ENCODE data around the gene EIF3CL.
"Not testable (repeated sequence)": the region's sequence is repeated elsewhere in the genome, so short reads cannot be mapped to it uniquely, and the experiment has no call there.

Gene EIF3CL, protein sequence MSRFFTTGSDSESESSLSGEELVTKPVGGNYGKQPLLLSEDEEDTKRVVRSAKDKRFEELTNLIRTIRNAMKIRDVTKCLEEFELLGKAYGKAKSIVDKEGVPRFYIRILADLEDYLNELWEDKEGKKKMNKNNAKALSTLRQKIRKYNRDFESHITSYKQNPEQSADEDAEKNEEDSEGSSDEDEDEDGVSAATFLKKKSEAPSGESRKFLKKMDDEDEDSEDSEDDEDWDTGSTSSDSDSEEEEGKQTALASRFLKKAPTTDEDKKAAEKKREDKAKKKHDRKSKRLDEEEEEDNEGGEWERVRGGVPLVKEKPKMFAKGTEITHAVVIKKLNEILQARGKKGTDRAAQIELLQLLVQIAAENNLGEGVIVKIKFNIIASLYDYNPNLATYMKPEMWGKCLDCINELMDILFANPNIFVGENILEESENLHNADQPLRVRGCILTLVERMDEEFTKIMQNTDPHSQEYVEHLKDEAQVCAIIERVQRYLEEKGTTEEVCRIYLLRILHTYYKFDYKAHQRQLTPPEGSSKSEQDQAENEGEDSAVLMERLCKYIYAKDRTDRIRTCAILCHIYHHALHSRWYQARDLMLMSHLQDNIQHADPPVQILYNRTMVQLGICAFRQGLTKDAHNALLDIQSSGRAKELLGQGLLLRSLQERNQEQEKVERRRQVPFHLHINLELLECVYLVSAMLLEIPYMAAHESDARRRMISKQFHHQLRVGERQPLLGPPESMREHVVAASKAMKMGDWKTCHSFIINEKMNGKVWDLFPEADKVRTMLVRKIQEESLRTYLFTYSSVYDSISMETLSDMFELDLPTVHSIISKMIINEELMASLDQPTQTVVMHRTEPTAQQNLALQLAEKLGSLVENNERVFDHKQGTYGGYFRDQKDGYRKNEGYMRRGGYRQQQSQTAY

DNA sequence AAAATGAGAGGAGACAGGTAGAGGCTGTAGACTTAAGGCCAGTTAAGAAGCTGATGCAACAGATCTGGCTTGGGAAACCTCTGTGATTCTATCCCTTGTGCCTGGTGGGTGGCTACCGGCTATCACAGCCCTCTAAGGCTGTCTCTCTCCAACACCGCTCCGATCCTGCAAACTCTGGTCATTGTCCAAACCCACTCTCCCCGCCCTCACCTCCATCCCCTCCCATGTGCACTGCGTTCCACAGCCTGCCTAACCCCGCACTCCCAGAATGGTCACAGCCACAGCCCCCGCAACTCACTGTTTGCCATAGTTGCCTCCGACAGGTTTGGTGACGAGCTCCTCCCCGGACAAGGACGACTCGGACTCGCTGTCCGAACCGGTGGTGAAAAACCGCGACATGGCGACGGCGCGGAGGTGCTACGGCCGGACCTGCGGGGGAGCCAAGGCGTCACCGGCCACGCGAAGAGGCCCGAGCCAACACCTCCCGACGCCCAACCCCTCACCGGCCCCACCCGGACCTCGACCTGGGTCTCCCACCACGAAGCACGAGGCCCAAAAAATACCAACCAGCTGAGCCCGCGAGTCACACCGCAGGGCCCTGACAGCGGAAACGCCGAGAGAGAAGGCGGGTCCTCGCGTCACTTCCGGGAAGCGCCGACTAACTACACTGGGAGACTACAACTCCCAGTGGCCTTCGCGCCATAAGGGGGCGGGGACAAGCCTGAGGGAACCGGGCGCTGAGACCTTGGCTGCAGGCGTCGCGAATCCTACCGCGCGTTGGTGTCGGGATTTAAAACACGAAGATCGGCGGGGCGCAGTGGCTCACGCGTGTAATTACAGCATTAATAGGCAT, at the start of gene EIF3CL:
EIF3CL (minus strand) TSS at position 622 of the 853 bp plus-strand sequence; CDS start at position 399, 223 bp downstream.
- not testable (repeated sequence) for DNase-seq

DNA sequence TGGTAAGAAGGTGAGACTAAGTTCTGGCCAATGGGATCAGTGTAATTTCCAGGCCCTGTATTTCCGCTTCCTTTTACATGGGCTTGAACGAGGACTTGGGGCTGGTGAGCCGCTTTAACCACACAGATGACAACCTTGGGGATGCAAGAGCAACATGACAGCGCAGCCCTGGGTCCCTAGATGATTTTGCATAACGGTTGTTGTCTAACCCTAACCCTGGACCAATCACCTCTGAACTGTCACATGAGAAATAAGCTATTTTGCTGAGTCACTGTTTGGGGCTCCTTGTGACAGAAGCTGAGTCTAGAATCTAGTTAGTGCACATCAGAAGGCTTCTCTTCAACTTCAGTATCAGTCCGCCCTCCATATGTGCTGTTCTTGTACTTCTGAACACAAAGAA, 43.4 kb upstream of the EIF3CL start:
- not testable (repeated sequence) for DNase-seq

DNA sequence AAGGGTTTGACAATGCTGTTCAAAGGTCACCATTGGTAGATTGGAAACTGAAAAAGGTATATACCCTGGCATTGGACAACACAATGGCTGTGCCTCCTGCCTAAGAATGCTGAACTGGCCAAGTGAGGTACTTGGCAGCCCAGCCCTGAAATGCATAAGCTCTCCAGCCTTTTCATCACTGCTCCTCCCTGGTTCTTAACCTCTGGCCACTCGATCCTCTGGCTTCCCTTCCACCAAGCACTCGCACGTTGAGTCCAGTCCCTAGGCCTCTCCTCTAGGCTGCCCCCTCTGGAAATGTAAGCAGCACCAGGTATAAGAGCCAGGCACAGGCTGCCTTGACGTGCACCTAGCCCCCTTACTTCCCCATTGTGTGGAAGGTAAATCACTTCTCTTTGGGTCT, 42.7 kb upstream of the EIF3CL start:
- not testable (repeated sequence) for DNase-seq

DNA sequence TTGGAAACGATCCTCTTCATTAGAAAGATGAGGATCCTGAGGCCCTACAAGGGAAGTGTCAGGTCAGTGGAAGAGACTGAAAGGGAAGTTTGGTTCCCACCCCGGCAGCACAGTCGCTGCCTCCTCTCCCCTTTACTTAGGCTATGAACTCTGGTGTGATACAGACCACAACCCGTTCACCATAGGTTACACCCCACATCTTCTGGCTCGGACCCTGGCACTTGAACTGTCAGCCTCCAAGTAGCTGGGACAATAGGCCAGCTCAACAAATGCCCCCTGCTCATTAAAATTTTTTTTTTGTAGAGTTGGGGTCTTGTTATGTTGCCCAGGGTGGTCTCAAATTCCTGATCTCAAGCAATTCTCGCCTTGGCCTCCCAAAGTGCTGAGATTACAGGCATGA, 40.3 kb upstream of the EIF3CL start:
- DNase-seq: not testable (repeated sequence)

DNA sequence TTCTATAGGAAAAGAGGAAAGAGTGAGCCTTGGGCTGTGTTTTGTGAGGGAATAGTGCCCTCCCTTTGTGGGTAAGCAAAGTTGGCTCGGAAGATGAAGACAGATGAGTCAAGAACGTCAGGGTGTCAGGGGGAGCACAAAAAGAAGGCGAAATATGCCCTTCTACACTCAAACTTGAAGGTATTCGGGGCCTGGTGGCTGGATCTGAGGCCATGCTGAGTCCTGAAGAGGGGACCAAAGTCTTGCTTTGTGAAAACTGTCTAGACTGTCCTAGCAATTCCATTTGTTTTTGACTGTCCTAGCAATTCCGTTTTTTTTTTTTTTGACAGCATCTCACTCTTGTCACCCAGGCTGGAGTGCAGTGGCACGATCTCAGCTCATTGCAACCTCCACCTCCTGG, 35.3 kb upstream of the EIF3CL start:
- not testable (repeated sequence) for DNase-seq

DNA sequence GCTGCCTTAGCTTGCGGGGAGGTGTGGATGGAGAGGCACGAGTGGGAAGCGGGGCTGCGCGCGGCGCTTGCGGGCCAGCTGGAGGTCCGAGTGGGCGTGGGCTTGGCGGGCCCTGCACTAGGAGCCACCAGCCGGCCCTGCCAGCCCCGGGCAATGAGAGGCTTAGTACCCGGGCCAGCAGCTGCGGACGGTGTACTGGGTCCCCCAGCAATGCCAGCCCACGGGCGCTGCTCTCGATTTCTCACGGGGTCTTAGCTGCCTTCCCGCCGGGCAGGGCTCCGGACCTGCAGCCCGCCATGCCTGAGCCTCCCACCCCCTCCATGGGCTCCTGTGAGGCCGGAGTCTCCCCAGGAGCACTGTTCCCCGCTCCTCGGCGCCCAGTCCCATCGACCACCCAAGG, 31.7 kb upstream of the EIF3CL start:
- DNase-seq: not testable (repeated sequence)

DNA sequence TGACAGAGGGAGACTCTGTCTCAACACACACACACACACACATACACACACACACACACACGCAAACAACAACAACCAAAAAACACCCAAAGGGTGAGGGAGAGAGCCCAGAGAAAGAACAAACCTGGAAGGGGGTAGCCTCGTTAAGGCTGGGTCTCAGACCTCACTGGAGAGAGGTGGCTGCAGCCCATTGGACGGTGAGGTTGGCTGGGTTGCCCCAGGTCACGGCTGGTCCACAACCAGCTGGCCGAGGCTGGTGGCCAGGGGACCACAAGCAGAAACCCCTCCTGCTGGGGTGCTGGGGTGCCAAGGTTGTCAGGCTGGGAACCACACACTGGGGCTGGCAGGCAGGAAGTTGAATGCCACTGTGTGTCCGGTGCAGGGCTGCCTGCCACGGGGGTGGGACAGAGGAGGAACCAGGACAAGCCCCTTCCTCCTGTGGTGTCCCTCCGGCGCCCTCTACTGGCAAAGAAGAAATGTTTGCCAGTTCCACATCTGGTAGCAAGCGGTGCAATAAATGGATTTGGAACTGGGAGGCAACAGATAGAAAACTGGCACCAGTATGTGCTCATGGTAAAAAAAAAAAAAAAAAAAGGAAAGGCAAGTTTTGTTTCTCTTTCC, 22.5 kb upstream of the EIF3CL start:
- not testable (repeated sequence) for DNase-seq

DNA sequence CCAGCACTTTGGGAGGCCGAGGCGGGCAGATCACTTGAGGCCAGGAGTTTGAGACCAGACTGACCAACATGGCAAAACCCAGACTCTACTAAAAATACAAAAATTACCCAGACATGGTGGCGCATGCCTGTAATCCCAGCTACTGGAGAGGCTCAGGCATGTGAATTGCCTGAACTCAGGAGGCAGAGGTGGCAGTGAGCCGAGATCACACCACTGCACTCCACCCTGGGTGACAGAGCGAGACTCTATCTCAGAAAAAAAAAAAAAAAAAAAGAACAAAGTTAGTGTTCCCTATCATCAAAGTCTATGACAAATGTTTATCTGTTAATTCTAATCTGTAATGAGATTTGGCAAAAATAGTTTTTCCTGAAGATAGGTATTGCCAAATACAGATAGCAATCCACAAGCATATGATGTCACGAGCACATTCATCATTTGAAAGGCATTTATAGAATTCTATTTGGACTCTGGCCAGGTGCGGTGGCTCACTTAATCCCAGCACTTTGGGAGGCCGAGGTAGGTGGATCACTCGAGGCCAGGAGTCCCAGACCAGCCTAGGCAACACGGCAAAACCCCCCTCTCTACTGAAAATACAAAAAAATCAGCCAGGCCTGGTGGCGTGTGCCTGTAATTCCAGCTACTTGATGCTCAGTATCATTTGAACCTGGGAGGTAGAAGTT, 17.6 kb upstream of the EIF3CL start:
- DNase-seq: not testable (repeated sequence)

DNA sequence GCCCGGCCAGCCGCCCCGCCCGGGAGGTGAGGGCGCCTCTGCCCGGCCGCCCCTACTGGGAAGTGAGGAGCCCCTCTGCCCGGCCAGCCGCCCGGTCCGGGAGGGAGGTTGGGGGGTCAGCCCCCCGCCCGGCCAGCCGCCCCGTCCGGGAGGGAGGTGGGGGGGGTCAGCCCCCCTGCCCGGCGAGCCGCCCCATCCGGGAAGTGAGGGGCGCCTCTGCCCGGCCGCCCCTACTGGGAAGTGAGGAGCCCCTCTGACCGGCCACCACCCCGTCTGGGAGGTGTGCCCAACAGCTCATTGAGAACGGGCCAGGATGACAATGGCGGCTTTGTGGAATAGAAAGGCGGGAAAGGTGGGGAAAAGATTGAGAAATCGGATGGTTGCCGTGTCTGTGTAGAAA, 13.4 kb upstream of the EIF3CL start:
- not testable (repeated sequence) for DNase-seq

DNA sequence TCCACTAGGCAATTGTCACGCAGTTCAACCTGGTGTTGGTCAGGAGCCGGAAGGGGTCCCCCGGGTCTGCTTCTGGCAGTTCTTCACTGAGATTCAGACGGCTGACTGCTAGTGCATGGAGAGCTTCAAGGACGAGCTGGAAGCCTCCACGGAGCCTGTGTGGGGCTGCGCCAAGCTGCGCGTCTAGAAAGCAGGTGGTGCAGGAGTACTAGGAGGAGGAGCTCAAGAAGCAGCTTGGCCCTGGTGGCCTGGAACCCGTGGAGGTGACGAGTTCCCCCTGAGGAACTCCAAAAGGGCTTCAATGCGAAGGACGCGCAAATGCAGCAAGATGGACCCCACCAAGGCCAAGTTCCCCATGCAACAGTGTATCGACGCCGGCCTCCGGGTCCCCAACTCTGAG, 10.9 kb upstream of the EIF3CL start:
- DNase-seq: not testable (repeated sequence)

DNA sequence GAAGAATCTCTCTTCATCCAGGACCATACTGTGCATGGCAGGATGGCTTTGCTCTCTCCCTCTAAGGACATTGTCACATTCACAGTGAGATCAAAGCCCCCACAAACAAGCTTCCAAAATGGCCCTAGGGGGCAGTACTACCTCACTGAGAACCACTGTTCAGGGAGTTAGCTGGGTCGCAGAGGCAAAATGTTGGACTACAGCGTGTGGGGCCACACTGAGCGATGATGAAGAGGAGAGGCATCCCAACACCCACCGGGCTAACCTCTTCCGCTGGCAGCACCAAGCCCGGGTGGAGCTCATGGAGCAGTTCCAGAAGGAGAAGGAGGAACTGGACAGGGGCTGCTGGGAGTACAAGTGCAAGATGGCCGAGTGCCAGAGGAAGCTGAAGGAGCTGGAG, 9.9 kb upstream of the EIF3CL start:
- DNase-seq: not testable (repeated sequence)

DNA sequence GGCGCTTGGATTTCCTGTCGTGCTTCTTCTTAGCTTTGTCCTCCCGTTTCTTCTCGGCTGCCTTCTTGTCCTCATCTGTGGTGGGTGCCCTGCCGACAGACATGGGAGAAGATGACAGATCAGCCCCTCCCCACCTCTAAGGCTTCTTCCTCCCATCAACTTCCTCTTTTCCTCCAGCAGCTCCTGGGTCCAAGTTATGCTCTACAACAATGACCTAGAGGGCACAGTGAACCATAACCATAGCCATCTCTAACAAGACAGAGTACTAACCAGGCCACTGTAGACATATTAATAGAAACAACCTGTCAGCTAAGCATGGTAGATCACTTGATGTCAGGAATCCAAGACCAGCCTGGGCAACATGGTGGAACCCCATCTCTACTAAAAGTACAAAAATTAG, 11.6 kb downstream of the EIF3CL start:
- not testable (repeated sequence) for DNase-seq

DNA sequence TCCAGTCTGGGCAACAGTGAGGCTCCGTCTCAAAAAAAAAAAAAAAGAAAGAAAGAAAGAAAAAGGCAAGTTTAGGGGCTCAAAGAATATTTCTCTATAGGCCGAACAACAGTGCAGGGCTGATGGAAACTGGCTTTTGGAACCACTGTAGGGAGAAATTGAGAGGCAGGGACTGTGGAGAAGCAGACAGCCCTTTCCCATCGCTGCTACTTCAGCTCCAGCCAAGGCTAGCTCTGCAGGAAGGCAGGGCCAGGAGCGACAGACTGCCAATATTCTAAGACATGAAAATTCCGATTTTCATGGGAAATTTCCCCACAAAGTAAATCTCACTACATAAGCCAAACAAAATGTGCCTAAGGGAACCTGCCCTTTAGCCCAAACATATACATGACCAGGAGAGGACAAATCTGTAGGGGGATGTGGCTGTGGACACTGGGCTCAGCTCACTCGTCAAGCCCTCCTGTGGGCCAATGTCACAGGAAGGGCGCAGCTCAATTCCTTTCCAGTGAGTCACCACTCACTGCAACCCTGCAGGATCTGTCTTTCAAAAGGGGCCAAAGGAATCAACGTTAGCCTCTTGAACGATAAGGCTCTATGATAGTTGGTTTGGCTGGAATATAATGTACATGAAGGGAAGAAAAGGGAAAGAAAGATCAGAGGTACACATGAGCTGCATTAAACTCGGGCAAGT, 21.3 kb downstream of the EIF3CL start:
- DNase-seq: not testable (repeated sequence)

DNA sequence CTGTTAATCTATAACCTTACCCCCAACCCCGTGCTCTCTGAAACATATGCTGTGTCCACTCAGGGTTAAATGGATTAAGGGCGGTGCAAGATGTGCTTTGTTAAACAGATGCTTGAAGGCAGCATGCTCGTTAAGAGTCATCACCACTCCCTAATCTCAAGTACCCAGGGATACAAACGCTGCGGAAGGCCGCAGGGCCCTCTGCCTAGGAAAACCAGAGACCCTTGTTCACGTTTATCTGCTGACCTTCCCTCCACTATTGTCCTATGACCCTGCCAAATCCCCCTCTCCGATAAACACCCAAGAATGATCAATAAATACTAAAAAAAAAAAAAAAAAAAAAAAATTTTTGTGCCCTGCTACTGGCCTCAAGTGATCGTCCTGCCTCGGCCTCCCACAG, 25.8 kb downstream of the EIF3CL start:
- DNase-seq: not testable (repeated sequence)

DNA sequence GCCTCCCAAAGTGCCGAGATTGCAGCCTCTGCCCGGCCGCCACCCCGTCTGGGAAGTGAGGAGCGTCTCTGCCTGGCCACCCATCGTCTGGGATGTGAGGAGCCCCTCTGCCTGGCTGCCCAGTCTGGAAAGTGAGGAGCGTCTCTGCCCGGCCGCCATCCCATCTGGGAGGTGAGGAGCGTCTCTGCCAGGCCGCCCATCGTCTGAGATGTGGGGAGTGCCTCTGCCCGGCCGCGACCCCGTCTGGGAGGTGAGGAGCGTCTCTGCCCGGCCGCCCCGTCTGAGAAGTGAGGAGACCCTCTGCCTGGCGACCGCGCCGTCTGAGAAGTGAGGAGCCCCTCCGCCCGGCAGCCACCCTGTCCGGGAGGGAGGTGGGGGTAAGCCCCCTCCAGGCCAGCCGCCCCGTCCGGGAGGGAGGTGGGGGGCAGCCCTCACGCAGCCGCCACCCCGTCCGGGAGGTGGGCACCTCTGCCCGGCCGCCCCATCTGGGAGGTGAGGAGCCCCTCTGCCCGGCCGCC, 26.5 kb downstream of the EIF3CL start:
- DNase-seq: not testable (repeated sequence)

DNA sequence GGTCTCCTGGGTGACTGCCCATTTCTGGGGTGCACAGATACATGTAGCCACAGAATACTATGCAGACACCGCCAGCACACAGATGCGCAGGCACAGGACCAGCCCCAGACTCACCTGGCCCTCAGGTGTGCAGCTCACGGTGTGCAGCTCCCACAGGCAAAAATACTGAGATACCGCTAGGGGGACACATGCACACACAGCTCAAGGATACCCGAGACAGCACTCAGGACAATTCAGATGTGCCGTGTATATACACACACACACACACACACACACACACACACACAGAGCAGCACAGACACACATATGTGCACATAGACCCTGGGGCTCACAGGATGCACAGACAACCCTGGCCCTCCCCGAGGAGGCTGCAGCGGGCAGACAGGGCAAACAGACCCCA, 28.5 kb downstream of the EIF3CL start:
- not testable (repeated sequence) for DNase-seq

DNA sequence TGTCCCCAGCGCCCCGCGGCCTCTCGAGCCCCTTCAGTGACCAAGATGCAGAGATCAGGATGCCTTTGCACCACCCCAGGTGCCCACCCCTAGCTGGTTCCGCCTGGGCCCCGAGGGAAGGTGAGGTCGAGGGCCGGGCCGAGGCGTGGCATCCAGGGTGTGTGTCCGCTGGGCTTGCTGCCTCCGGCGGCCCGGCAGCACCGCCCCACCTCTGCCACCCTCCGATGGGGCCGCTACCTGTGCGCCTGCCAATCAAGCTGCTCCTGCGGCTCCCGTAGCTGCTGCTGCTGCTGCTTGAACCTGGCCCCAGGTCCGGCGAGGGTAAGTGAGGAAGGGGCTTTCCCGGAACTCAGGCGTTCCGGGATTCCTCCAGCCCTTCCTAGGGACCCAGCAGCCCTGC, 29.4 kb downstream of the EIF3CL start:
- DNase-seq: not testable (repeated sequence)

DNA sequence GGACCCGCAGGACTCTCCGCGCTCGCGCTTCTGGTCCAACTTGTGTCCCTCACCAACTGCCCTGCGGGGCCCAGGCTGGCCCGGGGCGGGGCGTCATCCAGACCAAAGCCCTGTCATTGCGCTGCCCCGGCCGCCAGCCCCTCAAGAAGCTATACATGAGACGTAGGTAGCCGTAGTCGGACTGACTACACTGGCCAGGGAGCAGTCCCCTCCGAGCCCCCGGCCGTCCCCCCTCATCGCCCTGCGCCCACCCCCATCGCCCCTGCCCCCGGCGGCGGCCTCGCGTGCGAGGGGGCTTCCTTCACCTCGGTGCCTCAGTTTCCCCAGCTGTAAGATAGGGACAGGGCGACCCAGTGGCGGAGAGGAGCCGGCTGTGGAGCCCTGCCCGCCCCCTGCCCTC, 35.7 kb downstream of the EIF3CL start:
- DNase-seq: not testable (repeated sequence)

DNA sequence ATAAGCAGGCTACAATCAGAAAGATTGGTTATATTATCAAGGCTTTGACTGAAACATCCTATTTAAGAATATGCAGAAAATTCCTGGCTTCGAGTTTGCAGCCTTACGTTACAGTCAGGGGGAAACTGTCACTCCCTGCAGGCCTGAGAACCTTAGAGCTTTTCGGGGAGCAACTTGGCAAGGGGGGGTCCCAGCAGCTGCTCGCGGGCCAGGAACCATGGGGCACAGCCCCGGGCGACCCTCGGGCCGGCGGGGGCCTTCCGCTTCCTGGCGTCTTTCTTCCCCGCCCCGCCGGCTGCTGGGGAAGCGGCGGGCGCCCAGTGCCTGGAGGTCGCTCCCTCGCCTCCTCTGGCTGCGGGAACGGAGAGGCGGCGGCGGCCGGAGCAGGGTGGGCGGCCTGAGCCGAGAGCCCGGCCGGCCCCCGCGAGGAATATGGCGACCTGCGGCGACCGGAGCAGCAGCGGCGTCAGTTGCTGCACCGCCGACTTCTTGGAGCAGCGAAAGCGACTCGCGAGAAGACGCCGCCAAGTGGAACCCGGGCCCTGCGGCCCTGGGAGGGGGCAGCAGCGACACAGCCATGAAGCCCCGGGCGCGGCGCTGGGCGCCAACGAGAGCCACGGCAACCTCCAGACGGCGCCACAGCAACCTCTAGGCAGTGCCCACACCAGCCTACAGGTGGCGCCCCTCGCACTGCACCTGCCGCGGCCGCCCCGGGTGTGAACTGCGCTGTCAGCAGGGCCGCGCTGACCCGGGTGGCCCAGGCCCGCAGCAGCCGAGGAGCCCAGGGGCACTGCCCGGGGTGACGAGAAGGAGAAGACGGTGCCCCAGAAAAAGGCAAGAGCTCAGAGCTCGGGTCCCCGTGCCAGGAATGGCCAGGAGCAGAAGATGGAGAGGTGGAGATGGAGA, 39.1 kb downstream of the EIF3CL start:
- not testable (repeated sequence) for DNase-seq

DNA sequence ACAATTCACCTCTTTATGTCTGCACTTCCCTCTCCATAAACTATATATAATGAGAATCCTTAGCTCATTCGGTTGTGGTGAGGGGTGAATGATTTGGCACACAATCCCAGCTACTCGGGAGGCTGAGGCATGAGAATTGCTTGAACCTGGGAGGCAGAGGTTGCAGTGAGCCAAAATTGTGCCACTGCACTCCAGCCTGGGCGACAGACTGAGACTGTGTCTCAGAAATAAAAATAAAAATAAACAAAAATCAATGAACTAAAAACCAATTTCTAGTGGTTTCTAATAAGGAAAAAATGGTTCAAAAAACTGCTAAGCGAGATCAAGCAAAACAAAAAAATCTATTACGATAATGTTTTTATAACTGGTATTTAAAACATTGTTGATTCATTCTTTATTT, 40.2 kb downstream of the EIF3CL start, which contains the start of gene NPIPB6:
NPIPB6 (minus strand) TSS at position 101 of the 400 bp plus-strand sequence. CDS start 686 bp downstream, outside the sequence.
- DNase-seq: not testable (repeated sequence)

Data from NCI-H2171 (cell line).